Measurements from ENCODE around the gene JAKMIP2.

DNA sequence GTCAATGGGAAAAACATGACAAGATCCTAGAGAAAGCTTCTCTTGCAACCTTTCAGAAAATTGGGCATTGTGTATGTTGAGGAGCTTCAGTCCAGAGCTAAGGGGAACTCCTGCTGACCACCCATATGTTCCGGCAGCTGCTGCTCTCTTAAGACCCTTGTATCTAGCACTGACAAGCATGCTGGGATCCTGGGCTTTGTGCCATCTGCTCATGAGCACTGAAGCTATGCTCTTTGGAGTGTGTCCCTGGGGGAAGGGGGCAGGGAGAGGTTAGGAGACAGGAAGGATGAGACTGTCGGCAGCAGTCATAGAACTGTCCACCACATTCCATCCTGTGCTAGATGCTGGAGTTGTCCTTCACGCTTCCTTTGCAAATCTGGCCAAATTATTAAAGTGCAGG is 109.3 kb downstream of the JAKMIP2 start:
- TF ChIP-seq, protein P1, sequence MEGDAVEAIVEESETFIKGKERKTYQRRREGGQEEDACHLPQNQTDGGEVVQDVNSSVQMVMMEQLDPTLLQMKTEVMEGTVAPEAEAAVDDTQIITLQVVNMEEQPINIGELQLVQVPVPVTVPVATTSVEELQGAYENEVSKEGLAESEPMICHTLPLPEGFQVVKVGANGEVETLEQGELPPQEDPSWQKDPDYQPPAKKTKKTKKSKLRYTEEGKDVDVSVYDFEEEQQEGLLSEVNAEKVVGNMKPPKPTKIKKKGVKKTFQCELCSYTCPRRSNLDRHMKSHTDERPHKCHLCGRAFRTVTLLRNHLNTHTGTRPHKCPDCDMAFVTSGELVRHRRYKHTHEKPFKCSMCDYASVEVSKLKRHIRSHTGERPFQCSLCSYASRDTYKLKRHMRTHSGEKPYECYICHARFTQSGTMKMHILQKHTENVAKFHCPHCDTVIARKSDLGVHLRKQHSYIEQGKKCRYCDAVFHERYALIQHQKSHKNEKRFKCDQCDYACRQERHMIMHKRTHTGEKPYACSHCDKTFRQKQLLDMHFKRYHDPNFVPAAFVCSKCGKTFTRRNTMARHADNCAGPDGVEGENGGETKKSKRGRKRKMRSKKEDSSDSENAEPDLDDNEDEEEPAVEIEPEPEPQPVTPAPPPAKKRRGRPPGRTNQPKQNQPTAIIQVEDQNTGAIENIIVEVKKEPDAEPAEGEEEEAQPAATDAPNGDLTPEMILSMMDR (IDR thresholded peaks at IDR 0.05) = no peak
- TF ChIP-seq POLR2AphosphoS5 (IDR thresholded peaks at IDR 0.05) (no peak), POLR2A (IDR thresholded peaks at IDR 0.05) (no peak)
